Hematopoietic multipotent progenitor cell treated with erythropoietin and hydrocortisone succinate and interleukin-3 and kit ligand, for 4 days (in vitro differentiated cells): ENCODE results near the gene GABRQ.
"Not testable (repeated sequence)": the region's sequence is repeated elsewhere in the genome, so short reads cannot be mapped to it uniquely, and the experiment has no call there.

Source experiments
- DNase-seq: peaks from one replicate; pipeline ENCODE4 v3.0.0-alpha.2; 2015

The GABRQ gene

DNA sequence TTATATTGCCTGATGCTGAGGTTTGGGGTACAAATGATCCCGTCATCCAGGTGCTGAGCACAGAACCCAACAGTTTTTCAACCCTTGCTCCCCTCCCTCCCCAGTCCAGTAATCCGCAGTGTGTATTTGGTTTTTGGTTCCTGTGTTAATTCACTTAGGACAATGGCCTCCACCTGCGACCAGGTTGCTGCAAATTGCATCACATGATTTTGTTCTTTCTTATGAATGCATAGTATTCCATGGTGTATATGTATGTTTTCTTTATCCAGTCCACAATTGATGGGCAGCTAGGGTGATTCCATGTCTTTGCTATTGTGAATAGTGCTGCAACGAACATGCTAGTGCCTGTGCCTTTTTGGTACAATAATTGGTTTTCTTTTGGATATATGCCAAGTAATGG lies 25.4 kb downstream of the GABRQ start:
- DNase-seq = no peak

DNA sequence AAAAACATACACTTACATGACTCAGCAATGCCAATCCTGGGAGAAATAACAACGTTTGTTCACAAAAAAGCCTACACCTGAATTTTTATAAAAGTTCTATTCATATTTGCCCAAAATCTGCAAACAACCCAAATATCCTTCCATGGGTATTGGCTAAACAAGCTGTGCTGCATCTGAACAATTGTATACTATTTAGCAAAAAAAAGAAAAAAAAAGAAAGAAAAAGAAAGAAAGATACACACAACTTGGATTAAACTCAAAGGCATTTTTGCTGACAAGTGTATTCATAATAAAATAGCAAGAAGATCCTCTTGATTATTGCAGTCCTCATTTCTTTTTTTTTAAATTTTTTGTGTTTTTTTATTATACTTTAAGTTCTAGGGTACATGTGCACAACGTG lies 36.4 kb downstream of the GABRQ start:
- DNase-seq = no peak

GRCh38 chrX:152674652-152675051 lies 37.0 kb downstream of the GABRQ start:
- not testable (repeated sequence) for DNase-seq

- DNase-seq = not testable (repeated sequence)
Measured at GRCh38 chrX:152681012-152681411, 43.3 kb downstream of the GABRQ start.

- not testable (repeated sequence) for DNase-seq
Measured at GRCh38 chrX:152697952-152698931, 60.5 kb downstream of the GABRQ start, which contains the start of gene MAGEA3. Gene MAGEA3, plus strand, starts transcription at chrX:152698794. Its CDS starts 2,039 bp downstream, at chrX:152700833.

DNA sequence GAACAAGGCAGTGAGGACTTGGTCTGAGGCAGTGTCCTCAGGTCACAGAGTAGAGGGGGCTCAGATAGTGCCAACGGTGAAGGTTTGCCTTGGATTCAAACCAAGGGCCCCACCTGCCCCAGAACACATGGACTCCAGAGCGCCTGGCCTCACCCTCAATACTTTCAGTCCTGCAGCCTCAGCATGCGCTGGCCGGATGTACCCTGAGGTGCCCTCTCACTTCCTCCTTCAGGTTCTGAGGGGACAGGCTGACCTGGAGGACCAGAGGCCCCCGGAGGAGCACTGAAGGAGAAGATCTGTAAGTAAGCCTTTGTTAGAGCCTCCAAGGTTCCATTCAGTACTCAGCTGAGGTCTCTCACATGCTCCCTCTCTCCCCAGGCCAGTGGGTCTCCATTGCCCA lies 62.7 kb downstream of the GABRQ start:
- not testable (repeated sequence) for DNase-seq

DNA sequence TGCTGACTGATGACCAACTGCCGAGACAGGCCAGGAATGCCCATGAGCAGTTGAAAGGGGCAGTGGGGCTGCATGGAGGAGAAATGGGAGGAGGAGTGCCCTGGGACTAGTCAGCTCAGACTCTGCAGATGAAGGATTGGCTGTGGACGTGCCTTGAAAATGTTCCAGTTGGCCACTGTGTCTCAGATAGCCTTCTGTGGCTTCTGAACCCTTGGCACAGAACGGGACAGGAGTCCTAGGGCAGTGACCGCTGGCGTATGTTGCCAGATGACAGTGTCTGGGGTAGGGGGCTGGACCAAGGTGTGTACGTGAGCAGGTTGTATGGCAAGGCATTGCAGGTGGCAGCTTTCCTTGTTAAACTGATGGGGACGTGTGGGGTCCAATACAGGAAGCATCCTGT lies 68.8 kb downstream of the GABRQ start:
- not testable (repeated sequence) for DNase-seq
